Tibial nerve (tissue), 4 donors: ENCODE data around the gene FUT9. TPM values are rescaled to one million over a fixed set of nuclear protein-coding genes. Genes with fewer than 3 reads are reported as not detected.

ENCODE experiments used
- DNase-seq, 2 donors: peaks; one replicate each; pipeline ENCODE4 v3.0.0-alpha.2; 2019; ENCODE audit warnings: low spot score in 2 of 2
- H3K27ac ChIP-seq, 4 donors: fragments of 200-600 bp; sonication (generic) in 3 of 4; one replicate each; pipeline ENCODE4 v1.5.1; 2017 to 2019; ENCODE audit warnings: mild to moderate bottlenecking in 1 of 4
- H3K27me3 ChIP-seq, 2 donors: fragments of 200-600 bp; sonication (generic) in 1 of 2; one replicate each; pipeline versions ENCODE4 v1.5.1 to v1.6.0; 2017 to 2019
- H3K36me3 ChIP-seq, 3 donors: fragments of 200-600 bp; sonication (generic); one replicate each; pipeline ENCODE4 v1.5.1; 2018 to 2019
- H3K4me1 ChIP-seq, 4 donors: fragments of 200-600 bp; sonication (generic) in 3 of 4; one replicate each; pipeline ENCODE4 v1.5.1; 2017 to 2019
- H3K4me3 ChIP-seq, 4 donors: fragments of 200-600 bp; sonication (generic) in 3 of 4; one replicate each; pipeline ENCODE4 v1.5.1; 2017 to 2019; ENCODE audit warnings: mild to moderate bottlenecking in 1 of 4, moderate library complexity in 1 of 4
- H3K9me3 ChIP-seq, 4 donors: fragments of 200-600 bp; sonication (generic) in 3 of 4; one replicate each; pipeline ENCODE4 v1.5.1; 2017 to 2019
- EP300 ChIP-seq, 2 donors: sonication (generic); formaldehyde crosslinking; IDR thresholded peaks; one replicate each; pipeline ENCODE4 v1.6.1; 2017; ENCODE audit warnings: antibody characterized with exemption in 2 of 2, mild to moderate bottlenecking in 1 of 2
- POLR2A ChIP-seq, 2 donors: fragments of 450-650 bp; IDR thresholded peaks; one replicate each; pipeline ENCODE4 v1.6.1; 2017; ENCODE audit warnings: antibody characterized with exemption in 2 of 2, mild to moderate bottlenecking in 2 of 2, moderate library complexity in 2 of 2
- WGBS, 2 donors: methylation state at CpG; one replicate each; pipeline ENCODE4 v1.1.5; 2018; 5-methylcytosine and 5-hydroxymethylcytosine counted together
- total RNA-seq, 4 donors: library from RNA; depleted of rRNA; stranded (reverse); fragments of >200 nt; gene quantifications; one replicate each; pipeline ENCODE4 v1.1.0, GENCODE V29; 2016
- TF ChIP-seq, protein P1 (sequence below), 5 experiments: fragments of 200-600 bp in 3 of 5; fragments of 450-650 bp in 2 of 5; sonication (generic) in 3 of 5; IDR thresholded peaks; one replicate each; pipeline ENCODE4 v1.5.1; 2016 to 2019; ENCODE audit warnings: antibody characterized with exemption in 5 of 5, mild to moderate bottlenecking in 3 of 5, moderate library complexity in 2 of 5

FUT9 gene
- total RNA-seq, 4 donors from 2014 or later, result not detected

DNA sequence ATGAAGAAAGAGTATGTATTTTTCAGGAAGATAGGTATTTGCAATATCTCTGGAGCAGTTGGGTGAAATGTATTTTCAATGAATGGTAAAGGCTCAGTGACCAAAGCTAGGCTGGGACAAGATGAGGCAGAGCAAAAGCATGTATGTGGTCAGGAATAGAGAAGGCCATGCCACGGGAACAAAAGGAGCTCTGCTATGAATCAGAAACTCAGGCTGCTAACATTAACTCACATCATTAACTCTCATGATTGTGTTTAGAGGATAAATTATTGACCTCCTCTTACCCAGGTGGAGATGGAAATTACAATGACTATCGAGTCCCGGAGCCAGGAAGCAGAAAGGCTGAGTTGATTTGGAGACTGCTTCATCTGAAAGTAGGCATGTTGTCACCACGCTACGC lies 220.2 kb downstream of the FUT9 start:
- no peak for DNase-seq
- no peak overlapping the region for H3K4me3 ChIP-seq
- H3K9me3 ChIP-seq, result no peaks in the 10 kb centered on the region
- H3K27ac ChIP-seq, result no peak overlapping the region
- no peaks in the 10 kb centered on the region for H3K4me1 ChIP-seq
- TF ChIP-seq EP300 (IDR thresholded peaks at IDR 0.05) (no peak), POLR2A (IDR thresholded peaks at IDR 0.05) (no peak)
- TF ChIP-seq, protein P1, sequence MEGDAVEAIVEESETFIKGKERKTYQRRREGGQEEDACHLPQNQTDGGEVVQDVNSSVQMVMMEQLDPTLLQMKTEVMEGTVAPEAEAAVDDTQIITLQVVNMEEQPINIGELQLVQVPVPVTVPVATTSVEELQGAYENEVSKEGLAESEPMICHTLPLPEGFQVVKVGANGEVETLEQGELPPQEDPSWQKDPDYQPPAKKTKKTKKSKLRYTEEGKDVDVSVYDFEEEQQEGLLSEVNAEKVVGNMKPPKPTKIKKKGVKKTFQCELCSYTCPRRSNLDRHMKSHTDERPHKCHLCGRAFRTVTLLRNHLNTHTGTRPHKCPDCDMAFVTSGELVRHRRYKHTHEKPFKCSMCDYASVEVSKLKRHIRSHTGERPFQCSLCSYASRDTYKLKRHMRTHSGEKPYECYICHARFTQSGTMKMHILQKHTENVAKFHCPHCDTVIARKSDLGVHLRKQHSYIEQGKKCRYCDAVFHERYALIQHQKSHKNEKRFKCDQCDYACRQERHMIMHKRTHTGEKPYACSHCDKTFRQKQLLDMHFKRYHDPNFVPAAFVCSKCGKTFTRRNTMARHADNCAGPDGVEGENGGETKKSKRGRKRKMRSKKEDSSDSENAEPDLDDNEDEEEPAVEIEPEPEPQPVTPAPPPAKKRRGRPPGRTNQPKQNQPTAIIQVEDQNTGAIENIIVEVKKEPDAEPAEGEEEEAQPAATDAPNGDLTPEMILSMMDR (IDR thresholded peaks at IDR 0.05), result no peak
- WGBS, 2 donors, result 85 to 86% methylated on average over 5 of the region's 5 CpGs
- H3K27me3 ChIP-seq, result no peaks in the 10 kb centered on the region
- no peaks in the 10 kb centered on the region for H3K36me3 ChIP-seq

DNA sequence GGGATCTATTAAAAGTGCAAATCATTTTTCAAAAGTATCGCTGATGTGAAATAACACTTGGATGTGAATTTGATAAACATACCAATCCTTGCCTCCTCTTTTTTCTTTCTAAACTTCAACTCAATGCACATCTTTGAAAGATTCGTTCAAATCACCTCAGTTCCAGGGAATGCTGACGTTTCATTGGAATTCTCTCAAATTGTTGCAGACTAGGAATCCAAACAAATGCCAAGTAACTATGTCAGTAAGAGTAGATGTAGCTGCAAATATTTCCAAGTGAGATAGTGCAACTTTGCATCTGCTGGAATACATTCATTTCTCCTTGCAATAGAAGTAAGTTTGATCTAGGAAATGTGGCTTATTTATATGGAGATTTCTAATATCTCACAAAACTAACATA lies 220.7 kb downstream of the FUT9 start:
- Histone ChIP-seq H3K4me3 (no peak overlapping the region), H3K27me3 (no peaks in the 10 kb centered on the region), H3K9me3 (no peaks in the 10 kb centered on the region), H3K4me1 (no peaks in the 10 kb centered on the region), H3K27ac (no peak overlapping the region), H3K36me3 (no peaks in the 10 kb centered on the region)
- WGBS, 2 donors, result 74 to 76% methylated on average over 3 of the region's 3 CpGs
- no peak for DNase-seq
- TF ChIP-seq EP300 (IDR thresholded peaks at IDR 0.05) (no peak), POLR2A (IDR thresholded peaks at IDR 0.05) (no peak)
- TF ChIP-seq, protein P1 (IDR thresholded peaks at IDR 0.05), result no peak

DNA sequence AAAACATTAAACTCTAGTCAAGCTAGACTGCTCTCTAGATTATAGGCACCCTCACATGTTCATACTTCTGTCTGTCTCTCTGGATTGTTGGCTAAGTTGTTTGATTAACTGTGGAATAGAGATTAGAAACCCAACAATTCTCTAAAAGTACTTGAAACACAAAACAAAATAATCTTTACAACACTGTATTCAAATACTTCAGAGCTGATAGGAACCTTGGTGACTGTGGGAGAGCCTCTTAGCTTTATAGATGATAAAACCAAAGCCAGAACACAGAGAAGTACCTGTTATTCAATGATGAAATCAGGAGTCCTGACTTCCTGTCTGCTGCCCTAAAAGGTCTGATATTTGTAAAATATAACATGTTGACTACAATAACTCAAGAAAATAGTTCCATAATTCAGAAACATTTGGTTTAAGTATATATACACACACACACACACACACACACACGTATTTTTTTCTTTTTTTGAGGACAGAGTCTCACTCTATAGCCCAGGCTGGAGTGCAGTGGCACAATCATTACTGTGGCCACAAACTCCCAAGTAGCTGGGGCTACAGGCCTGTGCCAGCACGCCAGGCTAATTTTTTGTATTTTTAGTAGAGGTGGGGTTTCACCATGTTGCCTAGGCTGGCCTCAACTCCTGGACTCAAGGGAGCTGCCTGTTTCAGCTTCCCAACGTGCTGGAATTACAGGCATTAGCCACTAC lies 222.0 kb downstream of the FUT9 start:
- Histone ChIP-seq H3K27me3 (no peaks in the 10 kb centered on the region), H3K4me1 (no peaks in the 10 kb centered on the region), H3K27ac (no peak overlapping the region), H3K4me3 (no peak overlapping the region), H3K9me3 (no peaks in the 10 kb centered on the region), H3K36me3 (no peaks in the 10 kb centered on the region)
- TF ChIP-seq POLR2A (IDR thresholded peaks at IDR 0.05), result no peak
- TF ChIP-seq, protein P1 (IDR thresholded peaks at IDR 0.05), result no peak
- no peak for DNase-seq
- 58 to 66% methylated on average over 3 of the region's 3 CpGs for WGBS, 2 donors

DNA sequence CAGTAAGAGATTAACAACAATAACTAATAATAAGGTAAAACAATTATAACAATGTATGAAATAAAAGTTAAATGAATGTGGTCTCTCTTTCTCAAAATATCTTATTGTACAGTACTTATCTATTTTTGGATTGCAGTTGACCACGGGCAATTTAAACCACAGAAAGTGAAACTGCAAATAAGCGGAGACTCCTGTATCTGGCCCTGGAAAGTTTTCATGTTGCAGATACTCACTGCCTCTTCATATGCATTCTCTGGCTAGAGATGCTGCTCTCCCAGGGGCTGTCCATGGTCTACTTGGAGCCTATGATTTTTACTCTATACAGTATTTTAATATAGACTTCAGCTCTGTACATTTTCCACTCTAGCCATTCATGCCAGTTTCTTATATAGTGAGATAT lies 230.8 kb downstream of the FUT9 start:
- TF ChIP-seq, protein P1 (IDR thresholded peaks at IDR 0.05), result no peak
- no peak for TF ChIP-seq POLR2A (IDR thresholded peaks at IDR 0.05)
- TF ChIP-seq EP300 (IDR thresholded peaks at IDR 0.05), result no peak
- Histone ChIP-seq H3K27me3 (no peaks in the 10 kb centered on the region), H3K4me1 (no peaks in the 10 kb centered on the region), H3K27ac (no peak overlapping the region), H3K9me3 (no peaks in the 10 kb centered on the region), H3K4me3 (no peak overlapping the region), H3K36me3 (no peaks in the 10 kb centered on the region)
- no peak for DNase-seq
- WGBS, 2 donors, result 59 to 67% methylated on average over 2 of the region's 2 CpGs

DNA sequence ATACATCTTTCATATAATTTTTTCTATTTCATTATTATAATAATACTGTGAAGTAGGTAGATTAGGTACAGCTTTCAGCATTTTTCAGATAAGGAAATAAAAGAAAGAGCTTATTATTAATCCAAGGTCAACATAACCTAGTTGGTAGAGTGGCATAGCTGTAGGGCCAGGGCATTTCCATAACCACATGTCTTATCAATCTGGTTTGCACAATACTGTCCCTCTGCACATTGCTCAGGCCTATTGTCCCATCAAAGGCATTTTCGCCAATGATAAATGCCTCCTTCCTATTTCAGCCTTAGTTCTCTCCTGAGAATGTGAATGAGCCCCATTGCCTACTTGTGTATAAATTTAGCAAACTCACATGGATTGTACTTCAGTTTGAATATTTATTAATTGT lies 234.0 kb downstream of the FUT9 start:
- 82 to 90% methylated on average over 1 of the region's 1 CpG for WGBS, 2 donors
- no peaks in the 10 kb centered on the region for H3K4me1 ChIP-seq
- no peak overlapping the region for H3K4me3 ChIP-seq
- no peak for TF ChIP-seq EP300 (IDR thresholded peaks at IDR 0.05)
- TF ChIP-seq, protein P1 (IDR thresholded peaks at IDR 0.05), result no peak
- TF ChIP-seq POLR2A (IDR thresholded peaks at IDR 0.05), result no peak
- H3K36me3 ChIP-seq, result no peaks in the 10 kb centered on the region
- H3K27me3 ChIP-seq, result no peaks in the 10 kb centered on the region
- H3K9me3 ChIP-seq, result no peaks in the 10 kb centered on the region
- DNase-seq, result no peak
- H3K27ac ChIP-seq, result no peak overlapping the region
